ENCODE results near the gene ZNF827.

ZNF827 gene

GRCh38 chr4:145890689-145891088 lies 47.9 kb downstream of the ZNF827 start:
- Histone ChIP-seq H3K4me1 (ENCODE audit: insufficient read depth, low read length, poor library complexity, severe bottlenecking) (peaks cover 20% of the 10 kb centered on the region), H3K36me3 (ENCODE audit: insufficient read depth, low read length) (peaks cover 61% of the 10 kb centered on the region), H2AFZ (ENCODE audit: low read length) (no peak overlapping the region), H3K79me2 (ENCODE audit: insufficient read depth, low read length) (peaks cover 64% of the 10 kb centered on the region), H3K4me3 (ENCODE audit: low read length, poor library complexity, severe bottlenecking) (no peak overlapping the region), H4K20me1 (ENCODE audit: insufficient read depth, low read length, poor library complexity, severe bottlenecking) (peaks cover 8% of the 10 kb centered on the region), H3K9me2 (replicated peaks; ENCODE audit: low read depth, low read length) (no peaks in the 10 kb centered on the region), H3K27me3 (ENCODE audit: insufficient read depth, low read length, poor library complexity, severe bottlenecking) (no peaks in the 10 kb centered on the region), H3K4me2 (ENCODE audit: low read depth, low read length, poor library complexity, severe bottlenecking) (no peak overlapping the region), H3K9me3 (ENCODE audit: insufficient read depth, low read depth, low read length) (no peaks in the 10 kb centered on the region), H3K9ac (ENCODE audit: low read depth, low read length, poor library complexity, severe bottlenecking) (no peak overlapping the region), H3F3A (ENCODE audit: low read depth) (no peaks in the 10 kb centered on the region)
- TF ChIP-seq EZH2phosphoT487 (IDR thresholded peaks at IDR 0.05; ENCODE audit: borderline replicate concordance): no peak
- no peak for TF ChIP-seq CTCF (conservative IDR thresholded peaks at IDR 0.05; ENCODE audit: low read length)

GRCh38 chr4:145888393-145888792 lies 50.2 kb downstream of the ZNF827 start:
- no peak overlapping the region for H2AFZ ChIP-seq (ENCODE audit: low read length)
- no peak overlapping the region for H3K9ac ChIP-seq (ENCODE audit: low read depth, low read length, poor library complexity, severe bottlenecking)
- H3K9me2 ChIP-seq (replicated peaks; ENCODE audit: low read depth, low read length): no peaks in the 10 kb centered on the region
- no peaks in the 10 kb centered on the region for H4K20me1 ChIP-seq (ENCODE audit: insufficient read depth, low read length, poor library complexity, severe bottlenecking)
- no peak overlapping the region for H3K4me3 ChIP-seq (ENCODE audit: low read length, poor library complexity, severe bottlenecking)
- no peaks in the 10 kb centered on the region for H3K9me3 ChIP-seq (ENCODE audit: insufficient read depth, low read depth, low read length)
- peaks cover 61% of the 10 kb centered on the region for H3K79me2 ChIP-seq (ENCODE audit: insufficient read depth, low read length)
- H3F3A ChIP-seq (ENCODE audit: low read depth): no peaks in the 10 kb centered on the region
- H3K27me3 ChIP-seq (ENCODE audit: insufficient read depth, low read length, poor library complexity, severe bottlenecking): no peaks in the 10 kb centered on the region
- peaks cover 84% of the 10 kb centered on the region for H3K36me3 ChIP-seq (ENCODE audit: insufficient read depth, low read length)
- H3K4me2 ChIP-seq (ENCODE audit: low read depth, low read length, poor library complexity, severe bottlenecking): no peak overlapping the region
- no peak for TF ChIP-seq EZH2phosphoT487 (IDR thresholded peaks at IDR 0.05; ENCODE audit: borderline replicate concordance)
- TF ChIP-seq CTCF (conservative IDR thresholded peaks at IDR 0.05; ENCODE audit: low read length): peak; percentile 21
- peaks cover 7% of the 10 kb centered on the region for H3K4me1 ChIP-seq (ENCODE audit: insufficient read depth, low read length, poor library complexity, severe bottlenecking)

- Histone ChIP-seq H3K79me2 (ENCODE audit: insufficient read depth, low read length) (peaks cover 61% of the 10 kb centered on the region; the same call in 1 of the 2 replicates), H4K20me1 (ENCODE audit: insufficient read depth, low read length, poor library complexity, severe bottlenecking) (no peaks in the 10 kb centered on the region), H3K9me2 (replicated peaks; ENCODE audit: low read depth, low read length) (no peaks in the 10 kb centered on the region), H3K36me3 (ENCODE audit: insufficient read depth, low read length) (peaks cover 83% of the 10 kb centered on the region), H2AFZ (ENCODE audit: low read length) (no peak overlapping the region), H3K4me1 (ENCODE audit: insufficient read depth, low read length, poor library complexity, severe bottlenecking) (peaks cover 17% of the 10 kb centered on the region), H3F3A (ENCODE audit: low read depth) (peaks cover 6% of the 10 kb centered on the region; the same call in 1 of the 2 replicates), H3K9me3 (ENCODE audit: insufficient read depth, low read depth, low read length) (no peaks in the 10 kb centered on the region), H3K4me3 (ENCODE audit: low read length, poor library complexity, severe bottlenecking) (no peak overlapping the region), H3K9ac (ENCODE audit: low read depth, low read length, poor library complexity, severe bottlenecking) (no peak overlapping the region), H3K27me3 (ENCODE audit: insufficient read depth, low read length, poor library complexity, severe bottlenecking) (no peaks in the 10 kb centered on the region), H3K4me2 (ENCODE audit: low read depth, low read length, poor library complexity, severe bottlenecking) (no peak overlapping the region)
- TF ChIP-seq CTCF (conservative IDR thresholded peaks at IDR 0.05; ENCODE audit: low read length) (no peak), EZH2phosphoT487 (IDR thresholded peaks at IDR 0.05; ENCODE audit: borderline replicate concordance) (no peak)
These were observed 51.2 kb downstream of the ZNF827 start for GRCh38 chr4:145887241-145887991.

Measured in Loucy (cell line).